Transverse colon (tissue), 4 donors: ENCODE measurements around the gene JAG1. TPM values are rescaled to one million over a fixed set of nuclear protein-coding genes. Genes with fewer than 3 reads are reported as not detected.

Experiments used
- DNase-seq: peaks from one replicate; pipeline ENCODE4 v3.0.0-alpha.2; 2019
- H3K27ac ChIP-seq, 4 donors: fragments of 200-600 bp; sonication (generic); 2 replicates each; pipeline ENCODE4 v1.5.1; 2016 to 2018; ENCODE audit warnings: inconsistent platforms in 4 of 4
- H3K27me3 ChIP-seq: fragments of 200-600 bp; sonication (generic); 2 replicates; pipeline ENCODE4 v1.5.1; 2017; ENCODE audit warnings: inconsistent platforms
- H3K36me3 ChIP-seq, 4 donors: fragments of 200-600 bp; sonication (generic); 2 replicates each; pipeline ENCODE4 v1.5.1; 2017 to 2019; ENCODE audit warnings: inconsistent platforms in 4 of 4
- H3K4me1 ChIP-seq, 4 donors: fragments of 200-600 bp; sonication (generic); 2 replicates each; pipeline ENCODE4 v1.5.1; 2017 to 2020; ENCODE audit warnings: inconsistent platforms in 4 of 4
- H3K4me3 ChIP-seq, 4 donors: fragments of 200-600 bp; sonication (generic); 1 replicate in 1 of 4; 2 replicates in 3 of 4; pipeline versions ENCODE4 v1.5.1 to v1.6.1; 2017 to 2019; ENCODE audit warnings: inconsistent platforms in 4 of 4
- H3K9me3 ChIP-seq, 2 donors: fragments of 200-600 bp; sonication (generic); 2 replicates each; pipeline ENCODE4 v1.5.1; 2017 to 2019; ENCODE audit warnings: inconsistent platforms in 2 of 2
- CTCF ChIP-seq, 5 experiments: fragments of 200-600 bp in 3 of 5; fragments of 450-650 bp in 2 of 5; sonication (generic) in 3 of 5; IDR thresholded peaks; 1 replicate in 2 of 5; 2 replicates in 3 of 5; pipeline ENCODE4 v1.5.1; 2016 to 2017; ENCODE audit warnings: antibody characterized with exemption in 5 of 5, inconsistent platforms in 3 of 5, mild to moderate bottlenecking in 2 of 5, moderate library complexity in 1 of 5
- EP300 ChIP-seq: sonication (generic); formaldehyde crosslinking; IDR thresholded peaks from one replicate; pipeline ENCODE4 v1.6.1; 2017; ENCODE audit warnings: antibody characterized with exemption, low read depth
- POLR2A ChIP-seq: fragments of 450-650 bp; IDR thresholded peaks from one replicate; pipeline ENCODE4 v1.6.1; 2016; ENCODE audit warnings: antibody characterized with exemption, mild to moderate bottlenecking, moderate library complexity
- POLR2AphosphoS5 ChIP-seq, 3 donors: sonication (generic); formaldehyde crosslinking; IDR thresholded peaks; one replicate each; pipeline ENCODE4 v1.6.1; 2016; ENCODE audit warnings: antibody characterized with exemption in 3 of 3
- WGBS, 2 donors: methylation state at CpG; one replicate each; pipeline ENCODE4 v1.1.5; 2018; ENCODE audit warnings: low coverage in 1 of 2; 5-methylcytosine and 5-hydroxymethylcytosine counted together
- in situ Hi-C, 4 donors: fragments of 200-750 bp; cut with MboI; loops; one replicate each; pipeline versions ENCODE4 v1.15.0 to v1.15.1; 2017; ENCODE audit warnings: low sequenced_read_pairs in 3 of 4, low pct_ligation_motif_present in 1 of 4, low pct_unique_long_range_greater_than_20kb in 1 of 4
- intact Hi-C: fragments of 100-400 bp; cut with DNase I; formaldehyde crosslinking; loops from one replicate; pipeline ENCODE4 v1.15.1; 2023; ENCODE audit warnings: low total_unique reads
- total RNA-seq, 4 donors: library from RNA; depleted of rRNA; stranded (reverse); fragments of >200 nt; gene quantifications; one replicate each; pipeline ENCODE4 v1.1.0, GENCODE V29; 2016

Gene JAG1
- total RNA-seq, 4 donors from 2014 or later: 75.0 to 117 (median 109) TPM

GRCh38 chr20:10644458-10645204 lies 29.2 kb downstream of the JAG1 start:
- 82% methylated on average over 14 of the region's 14 CpGs; no CpG with 5 or more reads in 1 of the 2 donors for WGBS, 2 donors

GRCh38 chr20:10643560-10643873 lies 30.3 kb downstream of the JAG1 start:
- peak overlapping the region in 1 of 4 donors; percentile 0 for H3K27ac ChIP-seq
- no peak for DNase-seq
- H3K36me3 ChIP-seq: peaks cover 0 to 92% (median 36%) of the 10 kb centered on the region in 4 donors
- H3K27me3 ChIP-seq: no peaks in the 10 kb centered on the region
- peaks cover 0 to 9% (median 0%) of the 10 kb centered on the region in 4 donors for H3K4me1 ChIP-seq
- 96 to 99% methylated on average over 3 to 7 of the region's 7 CpGs for WGBS, 2 donors
- in situ Hi-C loops (no loop called here), intact Hi-C loops (no loop called here)
- no peak overlapping the region for H3K4me3 ChIP-seq
- no peaks in the 10 kb centered on the region for H3K9me3 ChIP-seq
- TF ChIP-seq EP300 (no peak), CTCF (IDR thresholded peaks at IDR 0.05) (no peak), POLR2AphosphoS5 (IDR thresholded peaks at IDR 0.05) (no peak), POLR2A (no peak)

More at GRCh38 chr20:10644458-10645204, 29.2 kb downstream of the JAG1 start:
- no peaks in the 10 kb centered on the region for H3K9me3 ChIP-seq
- no peaks in the 10 kb centered on the region for H3K4me1 ChIP-seq
- H3K4me3 ChIP-seq: no peak overlapping the region
- in situ Hi-C loops: no loop called here
- no peak overlapping the region for H3K27ac ChIP-seq
- peaks cover 0 to 93% (median 38%) of the 10 kb centered on the region in 4 donors for H3K36me3 ChIP-seq
- intact Hi-C loops: no loop called here
- no peaks in the 10 kb centered on the region for H3K27me3 ChIP-seq
- no peak for DNase-seq
- TF ChIP-seq POLR2A: no peak
- TF ChIP-seq EP300: no peak
- no peak for TF ChIP-seq CTCF (IDR thresholded peaks at IDR 0.05)
- no peak for TF ChIP-seq POLR2AphosphoS5 (IDR thresholded peaks at IDR 0.05)

GRCh38 chr20:10642856-10643559 lies 30.8 kb downstream of the JAG1 start:
- Histone ChIP-seq H3K36me3 (peaks cover 0 to 87% (median 34%) of the 10 kb centered on the region in 4 donors), H3K4me1 (peaks cover 0 to 15% (median 2%) of the 10 kb centered on the region in 4 donors), H3K27me3 (no peaks in the 10 kb centered on the region), H3K4me3 (no peak overlapping the region), H3K9me3 (no peaks in the 10 kb centered on the region), H3K27ac (peak overlapping the region in 2 of 4 donors; percentile 17 to 28)
- in situ Hi-C loops (no loop called here), intact Hi-C loops (no loop called here)
- DNase-seq: no peak
- WGBS, 2 donors: 47 to 83% methylated on average over 1 to 4 of the region's 4 CpGs
- no peak for TF ChIP-seq EP300
- TF ChIP-seq CTCF (IDR thresholded peaks at IDR 0.05): no peak
- no peak for TF ChIP-seq POLR2A
- no peak for TF ChIP-seq POLR2AphosphoS5 (IDR thresholded peaks at IDR 0.05)

DNA sequence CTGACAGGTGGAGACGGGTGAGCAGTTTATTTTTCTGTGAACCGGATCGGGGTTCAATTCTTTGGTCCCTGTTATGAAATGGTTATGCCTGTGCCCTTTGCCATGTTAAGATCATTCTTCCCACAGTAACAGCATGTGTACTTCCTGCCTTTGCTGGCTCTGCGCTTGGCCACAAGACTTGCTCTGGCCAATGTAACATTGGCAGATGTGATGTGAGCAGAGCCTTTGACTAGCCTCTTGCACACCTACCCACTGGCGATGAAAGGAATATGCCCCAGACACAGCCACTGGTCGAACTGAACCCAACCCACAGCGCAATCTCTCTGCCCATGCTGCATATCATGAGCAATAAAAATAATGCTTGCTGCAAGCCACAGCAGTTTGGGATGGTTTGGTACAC lies 31.9 kb downstream of the JAG1 start:
- WGBS, 2 donors: 88% methylated on average over 7 of the region's 7 CpGs; no CpG with 5 or more reads in 1 of the 2 donors
- no peak for DNase-seq
- H3K27me3 ChIP-seq: no peaks in the 10 kb centered on the region
- no peaks in the 10 kb centered on the region for H3K9me3 ChIP-seq
- no peak for TF ChIP-seq POLR2AphosphoS5 (IDR thresholded peaks at IDR 0.05)
- no peak for TF ChIP-seq POLR2A
- TF ChIP-seq CTCF (IDR thresholded peaks at IDR 0.05): no peak
- no peak for TF ChIP-seq EP300
- intact Hi-C loops: no loop called here
- peaks cover 0 to 77% (median 29%) of the 10 kb centered on the region in 4 donors for H3K36me3 ChIP-seq
- in situ Hi-C loops: no loop called here
- H3K27ac ChIP-seq: no peak overlapping the region
- no peak overlapping the region for H3K4me3 ChIP-seq
- peaks cover 8 to 26% (median 12%) of the 10 kb centered on the region in 4 donors for H3K4me1 ChIP-seq
